Measurements from ENCODE around the gene TSPAN5. TPM values are rescaled to one million over a fixed set of nuclear protein-coding genes. Genes with fewer than 3 reads are reported as not detected.

The TSPAN5 gene
- total and polyA plus RNA-seq, 2 of the 4 experiments (the other 2 are of a cell fraction): 64.8 to 79.6 TPM

DNA sequence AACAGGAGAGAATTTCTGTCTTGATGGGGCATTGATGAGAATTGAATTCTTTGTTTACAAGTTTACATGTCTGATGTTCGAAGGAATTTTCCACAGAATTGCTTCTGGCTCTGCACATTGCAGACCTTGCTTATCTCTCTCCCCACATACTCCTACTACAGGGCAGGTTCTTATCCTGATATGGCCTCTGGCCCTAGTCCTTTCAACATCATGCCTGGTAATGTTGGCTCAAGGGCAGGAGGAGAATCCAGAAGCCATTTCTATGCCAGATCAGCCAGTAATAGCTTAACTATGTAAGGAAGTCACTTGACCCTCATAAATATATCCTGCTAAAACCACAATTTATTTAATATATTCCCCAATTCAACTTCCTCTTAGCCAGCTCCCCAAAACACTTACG is 24.3 kb upstream of the TSPAN5 start:
- DNase-seq (peak; percentile 61), ATAC-seq (ENCODE audit: low read depth) (peak; percentile 73)
- H4K5ac ChIP-seq (ENCODE audit: low read depth, low read length): no peak overlapping the region
- no peak overlapping the region for H4K91ac ChIP-seq (ENCODE audit: insufficient read depth, low read depth, low read length)
- no peak overlapping the region for H3K27ac ChIP-seq (ENCODE audit: insufficient read depth, low read length)
- ChIA-PET CTCF (no interaction called here), POLR2A (ENCODE audit: unreplicated experiment) (no interaction called here)
- no peak overlapping the region for H2BK5ac ChIP-seq (ENCODE audit: low read depth, low read length, poor library complexity, severe bottlenecking)
- H2BK120ac ChIP-seq (ENCODE audit: low read depth, low read length): no peak overlapping the region
- H2BK20ac ChIP-seq (ENCODE audit: low read depth, low read length): no peak overlapping the region
- no peaks in the 10 kb centered on the region for H3K27me3 ChIP-seq (ENCODE audit: control insufficient read depth, insufficient read depth, low read length)
- 100% methylated on average over 1 of the region's 2 CpGs; no CpG with 5 or more reads in 1 of the 2 experiments for WGBS, 2 experiments (ENCODE audit: extremely low coverage in 2 of 2, insufficient read length in 1 of 2)
- dilution Hi-C loops (cut with HindIII; ENCODE audit: low sequenced_read_pairs, unreplicated experiment): no loop called here
- H3K18ac ChIP-seq (ENCODE audit: low read depth, low read length): no peak overlapping the region
- H3K4me2 ChIP-seq (ENCODE audit: low read depth, low read length): no peak overlapping the region
- H4K8ac ChIP-seq (ENCODE audit: low read depth in 2 of 2, low read length in 2 of 2): no peak overlapping the region
- no peak overlapping the region for H3K14ac ChIP-seq (replicated peaks; ENCODE audit: low read depth, low read length)
- H4K20me1 ChIP-seq (ENCODE audit: insufficient read depth, low read length): no peaks in the 10 kb centered on the region
- no peak for TF ChIP-seq RAD21 (IDR thresholded peaks at IDR 0.05; ENCODE audit: low read length)
- no peak for TF ChIP-seq FOS (IDR thresholded peaks at IDR 0.05; ENCODE audit: low read depth, low read length)
- no peak for TF ChIP-seq CTCF (conservative IDR thresholded peaks at IDR 0.05; ENCODE audit: low read depth, low read length)
- no peak for TF ChIP-seq ELK1 (IDR thresholded peaks at IDR 0.05; ENCODE audit: borderline replicate concordance, low read depth, low read length)
- TF ChIP-seq RCOR1 (IDR thresholded peaks at IDR 0.05; ENCODE audit: insufficient replicate concordance, low read length): no peak
- TF ChIP-seq CEBPB (IDR thresholded peaks at IDR 0.05; ENCODE audit: low read depth, low read length): no peak
- no peak for TF ChIP-seq RFX5 (IDR thresholded peaks at IDR 0.05; ENCODE audit: low read depth, low read length)
- TF ChIP-seq, protein P1, sequence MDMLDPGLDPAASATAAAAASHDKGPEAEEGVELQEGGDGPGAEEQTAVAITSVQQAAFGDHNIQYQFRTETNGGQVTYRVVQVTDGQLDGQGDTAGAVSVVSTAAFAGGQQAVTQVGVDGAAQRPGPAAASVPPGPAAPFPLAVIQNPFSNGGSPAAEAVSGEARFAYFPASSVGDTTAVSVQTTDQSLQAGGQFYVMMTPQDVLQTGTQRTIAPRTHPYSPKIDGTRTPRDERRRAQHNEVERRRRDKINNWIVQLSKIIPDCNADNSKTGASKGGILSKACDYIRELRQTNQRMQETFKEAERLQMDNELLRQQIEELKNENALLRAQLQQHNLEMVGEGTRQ (IDR thresholded peaks at IDR 0.05; ENCODE audit: low read depth, low read length): no peak
- TF ChIP-seq MAZ (IDR thresholded peaks at IDR 0.05; ENCODE audit: borderline replicate concordance, low read depth, low read length): no peak
- no peak for TF ChIP-seq MXI1 (IDR thresholded peaks at IDR 0.05; ENCODE audit: borderline replicate concordance, low read depth, low read length)
- TF ChIP-seq SMC3 (IDR thresholded peaks at IDR 0.05; ENCODE audit: low read depth, low read length): no peak
- TF ChIP-seq MAFK (IDR thresholded peaks at IDR 0.05; ENCODE audit: low read depth, low read length): no peak
- no peak for TF ChIP-seq CHD1 (IDR thresholded peaks at IDR 0.05; ENCODE audit: low read depth, low read length)
- TF ChIP-seq NFE2L2 (IDR thresholded peaks at IDR 0.05; ENCODE audit: low read depth, low read length): no peak
- no peak for TF ChIP-seq BHLHE40 (IDR thresholded peaks at IDR 0.05; ENCODE audit: low read depth, low read length)
- TF ChIP-seq POLR2A (IDR thresholded peaks at IDR 0.05; ENCODE audit: low read depth, low read length): no peak
- no peak overlapping the region for H3K4ac ChIP-seq (ENCODE audit: low read depth, low read length)
- H3K56ac ChIP-seq (ENCODE audit: extremely low read depth, insufficient read depth, low read length): no peak overlapping the region
- no peaks in the 10 kb centered on the region for H3K36me3 ChIP-seq (ENCODE audit: control insufficient read depth, insufficient read depth, low read length)
- intact Hi-C loops (cut with micrococcal nuclease): no loop called here
- no TSS peak for BruUV-seq (replicated peaks)
- no peak overlapping the region for H3K4me3 ChIP-seq (ENCODE audit: insufficient read depth, low read depth, low read length)
- H2AK9ac ChIP-seq (replicated peaks; ENCODE audit: low read depth, low read length, poor library complexity): no peak overlapping the region
- no peak overlapping the region for H2AFZ ChIP-seq (replicated peaks; ENCODE audit: low read length, poor library complexity)
- H3K9me1 ChIP-seq (ENCODE audit: insufficient read depth, low read length): 0 out of 2 replicates have a peak, but pooled peaks cover 3% of the 10 kb centered on the region
- no peak overlapping the region for H3K23ac ChIP-seq (ENCODE audit: low read depth, low read length)
- H3K9ac ChIP-seq (ENCODE audit: low read depth, low read length): no peak overlapping the region
- no peak overlapping the region for H2AK5ac ChIP-seq (ENCODE audit: low read depth, low read length)
- no peaks in the 10 kb centered on the region for H3K9me3 ChIP-seq (ENCODE audit: control insufficient read depth, insufficient read depth, low read length)
- no peak overlapping the region for H2BK15ac ChIP-seq (ENCODE audit: low read depth, low read length)
- in situ Hi-C loops (cut with MboI; ENCODE audit: low sequenced_read_pairs): no loop called here
- no peaks in the 10 kb centered on the region for H3K79me1 ChIP-seq (ENCODE audit: low read depth in 1 of 2, low read length in 2 of 2)
- peaks cover 2% of the 10 kb centered on the region; the same call in 1 of the 2 replicates for H3K4me1 ChIP-seq (ENCODE audit: control insufficient read depth, insufficient read depth, low read length)

Data from IMR-90 (cell line).